SK-N-SH treated with all-trans-retinoic acid at 6 μM for 48 hours (cell line): Measurements from ENCODE around the gene HTR7.

ENCODE experiments used
- ATAC-seq: fragments of 200-7000 bp; cut with Tn5 transposase; 3 replicates; pipeline ENCODE4 v1.9.1; 2020; ENCODE audit warnings: mild to moderate bottlenecking, moderate library complexity
- ARNTL ChIP-seq: fragments of 450-650 bp; formaldehyde crosslinking; IDR thresholded peaks from 2 replicates; pipeline ENCODE4 v1.5.0; 2020; ENCODE audit warnings: low read depth, mild to moderate bottlenecking, moderate library complexity, borderline replicate concordance
- CREB5 ChIP-seq: fragments of 250-450 bp; sonication (Bioruptor Pico); IDR thresholded peaks from 2 replicates; pipeline ENCODE4 v1.5.1; 2020; ENCODE audit warnings: low read depth, mild to moderate bottlenecking, moderate library complexity
- CSDC2 ChIP-seq: fragments of 250-450 bp; sonication (Bioruptor Pico); IDR thresholded peaks from 2 replicates; pipeline ENCODE4 v1.5.0; 2020; ENCODE audit warnings: mild to moderate bottlenecking, moderate library complexity
- CSRNP3 ChIP-seq: fragments of 250-450 bp; sonication (Bioruptor Pico); IDR thresholded peaks from 2 replicates; pipeline ENCODE4 v1.5.1; 2021; ENCODE audit warnings: mild to moderate bottlenecking, moderate library complexity
- ESRRG ChIP-seq: fragments of 250-450 bp; sonication (Bioruptor Pico); IDR thresholded peaks from 2 replicates; pipeline ENCODE4 v1.6.1; 2021; ENCODE audit warnings: mild to moderate bottlenecking
- ISL1 ChIP-seq: fragments of 250-450 bp; sonication (Bioruptor Pico); IDR thresholded peaks from 2 replicates; pipeline ENCODE4 v2.1.2; 2022; ENCODE audit warnings: mild to moderate bottlenecking, moderate library complexity
- PATZ1 ChIP-seq: fragments of 250-450 bp; sonication (Bioruptor Pico); IDR thresholded peaks from 2 replicates; pipeline ENCODE4 v1.8.0; 2020; ENCODE audit warnings: mild to moderate bottlenecking, moderate library complexity, borderline replicate concordance
- POU6F1 ChIP-seq: fragments of 250-450 bp; sonication (Bioruptor Pico); IDR thresholded peaks from 2 replicates; pipeline ENCODE4 v1.8.0; 2021; ENCODE audit warnings: low read depth, mild to moderate bottlenecking, moderate library complexity, borderline replicate concordance
- PPARA ChIP-seq: fragments of 250-450 bp; sonication (Bioruptor Pico); IDR thresholded peaks from 2 replicates; pipeline ENCODE4 v1.5.0; 2020; ENCODE audit warnings: mild to moderate bottlenecking, borderline replicate concordance
- SNAI2 ChIP-seq: fragments of 250-450 bp; sonication (Bioruptor Pico); IDR thresholded peaks from 2 replicates; pipeline ENCODE4 v1.5.0; 2020; ENCODE audit warnings: mild to moderate bottlenecking, moderate library complexity
- TCF4 ChIP-seq: fragments of 250-450 bp; sonication (Bioruptor Pico); IDR thresholded peaks from 2 replicates; pipeline ENCODE4 v1.8.0; 2021; ENCODE audit warnings: mild to moderate bottlenecking, moderate library complexity, borderline replicate concordance
- TSHZ2 ChIP-seq: fragments of 250-450 bp; sonication (Bioruptor Pico); IDR thresholded peaks from 2 replicates; pipeline ENCODE4 v1.5.0; 2020; ENCODE audit warnings: mild to moderate bottlenecking, moderate library complexity
- ZC3H10 ChIP-seq: fragments of 250-450 bp; sonication (Bioruptor Pico); IDR thresholded peaks from 2 replicates; pipeline ENCODE4 v1.5.1; 2021; ENCODE audit warnings: mild to moderate bottlenecking, moderate library complexity
- ZFP3 ChIP-seq: fragments of 250-450 bp; sonication (Bioruptor Pico); IDR thresholded peaks from 2 replicates; pipeline ENCODE4 v1.5.0; 2020; ENCODE audit warnings: mild to moderate bottlenecking, moderate library complexity
- ZFP30 ChIP-seq: fragments of 450-650 bp; formaldehyde crosslinking; IDR thresholded peaks from 2 replicates; pipeline ENCODE4 v1.5.0; 2022; ENCODE audit warnings: mild to moderate bottlenecking, moderate library complexity
- ZNF565 ChIP-seq: fragments of 450-650 bp; formaldehyde crosslinking; conservative IDR thresholded peaks from 2 replicates; pipeline ENCODE4 v1.5.0; 2020; ENCODE audit warnings: low read depth, mild to moderate bottlenecking, moderate library complexity
- ZNF8 ChIP-seq: fragments of 450-650 bp; formaldehyde crosslinking; IDR thresholded peaks from 2 replicates; pipeline ENCODE4 v1.5.0; 2020; ENCODE audit warnings: mild to moderate bottlenecking, moderate library complexity

The HTR7 gene

GRCh38 chr10:90780488-90780887 is 77.4 kb downstream of the HTR7 start:
- ATAC-seq, result no peak
- TF ChIP-seq ARNTL (CRISPR knock-in tag) (no peak), PPARA (CRISPR knock-in tag) (no peak), ZC3H10 (CRISPR knock-in tag) (no peak), TCF4 (CRISPR knock-in tag) (no peak), ZNF8 (CRISPR knock-in tag) (no peak), ZFP3 (CRISPR knock-in tag) (no peak), ESRRG (CRISPR knock-in tag) (no peak), CSRNP3 (no peak), PATZ1 (CRISPR knock-in tag) (no peak), ISL1 (CRISPR knock-in tag) (no peak), ZNF565 (CRISPR knock-in tag) (no peak)

- ATAC-seq, result no peak
- TF ChIP-seq ISL1 (CRISPR knock-in tag) (no peak), ZNF8 (CRISPR knock-in tag) (no peak), SNAI2 (no peak), TCF4 (CRISPR knock-in tag) (no peak), CSRNP3 (no peak), TSHZ2 (CRISPR knock-in tag) (no peak), CREB5 (CRISPR knock-in tag) (no peak), PATZ1 (CRISPR knock-in tag) (no peak), ESRRG (CRISPR knock-in tag) (no peak), PPARA (CRISPR knock-in tag) (no peak), ZFP30 (CRISPR knock-in tag) (no peak), CSDC2 (no peak), POU6F1 (no peak)
Observed at GRCh38 chr10:90779548-90779947, 78.3 kb downstream of the HTR7 start.
